ENCODE data around the gene ZNF292. TPM values are rescaled to one million over a fixed set of nuclear protein-coding genes. Genes with fewer than 3 reads are reported as not detected.
"Not testable (repeated sequence)": the region's sequence is repeated elsewhere in the genome, so short reads cannot be mapped to it uniquely, and the experiment has no call there.

ZNF292 gene
- total RNA-seq, 1 experiment from 2014 or later, result 44.6 TPM

DNA sequence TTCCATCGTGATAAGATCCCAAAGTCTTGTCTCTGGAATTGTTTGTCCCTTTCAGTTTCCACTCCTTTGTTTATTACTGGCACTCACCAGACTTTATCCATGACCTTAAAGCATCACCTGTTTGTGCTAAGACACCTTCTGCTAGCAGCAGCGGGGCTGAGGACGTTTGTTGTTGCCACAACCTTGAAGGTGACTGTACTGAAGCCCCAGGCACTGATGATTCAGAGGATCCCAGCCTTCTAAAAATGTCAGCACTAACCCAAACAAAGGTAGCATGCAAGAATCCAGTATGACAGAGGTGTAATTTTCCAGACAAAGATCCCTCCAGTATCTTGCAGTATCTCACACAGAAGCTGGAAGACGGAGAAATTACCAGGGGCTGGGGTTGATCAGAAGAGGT, 138.2 kb downstream of the ZNF292 start:
- intact Hi-C loops (cut with micrococcal nuclease; ENCODE audit: unreplicated experiment), result no loop called here
- no peak overlapping the region for H3K27ac Mint-ChIP-seq (ENCODE audit: unreplicated experiment)
- TF ChIP-seq, protein P1, sequence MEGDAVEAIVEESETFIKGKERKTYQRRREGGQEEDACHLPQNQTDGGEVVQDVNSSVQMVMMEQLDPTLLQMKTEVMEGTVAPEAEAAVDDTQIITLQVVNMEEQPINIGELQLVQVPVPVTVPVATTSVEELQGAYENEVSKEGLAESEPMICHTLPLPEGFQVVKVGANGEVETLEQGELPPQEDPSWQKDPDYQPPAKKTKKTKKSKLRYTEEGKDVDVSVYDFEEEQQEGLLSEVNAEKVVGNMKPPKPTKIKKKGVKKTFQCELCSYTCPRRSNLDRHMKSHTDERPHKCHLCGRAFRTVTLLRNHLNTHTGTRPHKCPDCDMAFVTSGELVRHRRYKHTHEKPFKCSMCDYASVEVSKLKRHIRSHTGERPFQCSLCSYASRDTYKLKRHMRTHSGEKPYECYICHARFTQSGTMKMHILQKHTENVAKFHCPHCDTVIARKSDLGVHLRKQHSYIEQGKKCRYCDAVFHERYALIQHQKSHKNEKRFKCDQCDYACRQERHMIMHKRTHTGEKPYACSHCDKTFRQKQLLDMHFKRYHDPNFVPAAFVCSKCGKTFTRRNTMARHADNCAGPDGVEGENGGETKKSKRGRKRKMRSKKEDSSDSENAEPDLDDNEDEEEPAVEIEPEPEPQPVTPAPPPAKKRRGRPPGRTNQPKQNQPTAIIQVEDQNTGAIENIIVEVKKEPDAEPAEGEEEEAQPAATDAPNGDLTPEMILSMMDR (IDR thresholded peaks at IDR 0.05; ENCODE audit: unreplicated experiment), result no peak
- CTCF ChIA-PET, result no interaction called here
- H3K27me3 Mint-ChIP-seq (ENCODE audit: unreplicated experiment), result peaks cover 16% of the 10 kb centered on the region
- H3K4me1 Mint-ChIP-seq (ENCODE audit: low read depth, unreplicated experiment), result peaks cover 6% of the 10 kb centered on the region
- no peak overlapping the region for H3K4me3 Mint-ChIP-seq (ENCODE audit: low read depth, unreplicated experiment)
- no peak for DNase-seq
- H3K9me3 Mint-ChIP-seq (ENCODE audit: low read depth, unreplicated experiment), result no peaks in the 10 kb centered on the region
- BruUV-seq (replicated peaks), result no TSS peak
- H3K36me3 Mint-ChIP-seq (ENCODE audit: insufficient read depth, unreplicated experiment), result no peaks in the 10 kb centered on the region

DNA sequence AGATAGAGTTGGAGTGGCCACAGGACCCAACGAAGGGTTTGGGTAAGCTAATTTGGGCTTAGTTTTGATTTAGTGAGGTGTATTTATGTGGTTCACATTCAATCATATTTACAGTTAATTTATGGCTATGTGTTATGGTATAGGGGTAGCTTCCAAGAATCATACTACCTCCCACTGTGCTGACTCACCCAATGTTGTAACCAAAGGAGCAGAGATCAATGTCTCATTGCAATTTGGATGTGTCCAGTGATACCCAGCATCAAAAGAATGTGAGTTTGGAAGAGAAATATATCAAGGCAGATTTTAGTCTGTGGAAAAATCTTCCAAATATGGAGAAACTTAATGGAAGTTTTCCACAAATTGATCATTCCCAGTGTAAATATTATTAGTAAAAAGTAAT, 141.8 kb downstream of the ZNF292 start:
- BruUV-seq (replicated peaks), result no TSS peak
- TF ChIP-seq, protein P1 (IDR thresholded peaks at IDR 0.05; ENCODE audit: unreplicated experiment), result no peak
- CTCF ChIA-PET, result no interaction called here
- Mint-ChIP-seq H3K4me1 (ENCODE audit: low read depth, unreplicated experiment) (no peaks in the 10 kb centered on the region), H3K4me3 (ENCODE audit: low read depth, unreplicated experiment) (no peak overlapping the region), H3K36me3 (ENCODE audit: insufficient read depth, unreplicated experiment) (no peaks in the 10 kb centered on the region), H3K9me3 (ENCODE audit: low read depth, unreplicated experiment) (no peaks in the 10 kb centered on the region), H3K27me3 (ENCODE audit: unreplicated experiment) (peaks cover 37% of the 10 kb centered on the region), H3K27ac (ENCODE audit: unreplicated experiment) (no peak overlapping the region)
- intact Hi-C loops (cut with micrococcal nuclease; ENCODE audit: unreplicated experiment), result no loop called here
- no peak for DNase-seq

DNA sequence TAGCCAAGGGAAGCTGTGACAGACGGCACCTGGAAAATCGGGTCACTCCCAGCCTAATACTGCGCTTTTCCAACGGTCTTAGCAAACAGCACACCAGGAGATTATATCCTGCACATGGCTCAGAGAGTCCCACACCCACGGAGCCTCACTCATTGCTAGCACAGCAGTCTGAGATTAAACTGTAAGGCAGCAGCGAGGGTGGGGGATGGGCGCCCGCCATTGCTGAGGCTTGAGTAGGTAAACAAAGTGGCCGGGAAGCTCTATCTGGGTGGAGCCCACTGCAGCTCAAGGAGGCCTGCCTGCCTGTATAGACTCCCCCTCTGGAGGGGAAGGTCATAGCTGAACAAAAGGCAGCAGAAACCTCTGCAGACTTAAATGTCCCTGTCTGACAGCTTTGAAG, 145.9 kb downstream of the ZNF292 start:
- H3K4me1 Mint-ChIP-seq (ENCODE audit: low read depth, unreplicated experiment); intact Hi-C loops (cut with micrococcal nuclease; ENCODE audit: unreplicated experiment); BruUV-seq (replicated peaks); H3K4me3 Mint-ChIP-seq (ENCODE audit: low read depth, unreplicated experiment); H3K36me3 Mint-ChIP-seq (ENCODE audit: insufficient read depth, unreplicated experiment); H3K27ac Mint-ChIP-seq (ENCODE audit: unreplicated experiment); CTCF ChIA-PET; H3K9me3 Mint-ChIP-seq (ENCODE audit: low read depth, unreplicated experiment); DNase-seq: not testable (repeated sequence)
- H3K27me3 Mint-ChIP-seq (ENCODE audit: unreplicated experiment), result peaks cover 53% of the 10 kb centered on the region

DNA sequence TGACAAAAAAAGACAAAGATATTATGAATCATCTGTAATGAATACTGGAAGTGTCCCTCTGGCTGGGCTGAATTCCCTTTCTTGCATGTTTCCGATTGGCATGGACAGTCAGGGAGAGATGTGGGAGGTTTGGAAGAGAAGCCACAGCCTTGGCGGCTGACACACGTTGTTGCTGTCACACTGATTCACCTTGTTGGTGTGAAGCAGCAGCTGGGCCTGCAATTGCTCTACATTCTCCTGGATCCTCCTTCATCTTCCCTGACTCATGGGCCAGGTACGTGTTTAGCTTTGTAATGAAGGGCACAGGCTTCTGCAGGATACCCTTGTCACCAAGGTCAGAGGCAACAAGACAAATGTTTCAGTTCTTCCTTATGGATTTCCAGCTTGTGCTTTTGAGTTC, 153.6 kb downstream of the ZNF292 start:
- no peak for DNase-seq
- Mint-ChIP-seq H3K4me1 (ENCODE audit: low read depth, unreplicated experiment) (no peaks in the 10 kb centered on the region), H3K4me3 (ENCODE audit: low read depth, unreplicated experiment) (no peak overlapping the region), H3K9me3 (ENCODE audit: low read depth, unreplicated experiment) (no peaks in the 10 kb centered on the region), H3K27me3 (ENCODE audit: unreplicated experiment) (peaks cover 33% of the 10 kb centered on the region), H3K36me3 (ENCODE audit: insufficient read depth, unreplicated experiment) (no peaks in the 10 kb centered on the region), H3K27ac (ENCODE audit: unreplicated experiment) (no peak overlapping the region)
- CTCF ChIA-PET, result interaction anchor here (0.6 kb wide), 1 partner anchor 336 kb away, joined by 3 read pairs; no protein-coding TSS in a partner anchor
- intact Hi-C loops (cut with micrococcal nuclease; ENCODE audit: unreplicated experiment), result no loop called here
- BruUV-seq (replicated peaks), result no TSS peak
- TF ChIP-seq, protein P1 (IDR thresholded peaks at IDR 0.05; ENCODE audit: unreplicated experiment), result no peak

DNA sequence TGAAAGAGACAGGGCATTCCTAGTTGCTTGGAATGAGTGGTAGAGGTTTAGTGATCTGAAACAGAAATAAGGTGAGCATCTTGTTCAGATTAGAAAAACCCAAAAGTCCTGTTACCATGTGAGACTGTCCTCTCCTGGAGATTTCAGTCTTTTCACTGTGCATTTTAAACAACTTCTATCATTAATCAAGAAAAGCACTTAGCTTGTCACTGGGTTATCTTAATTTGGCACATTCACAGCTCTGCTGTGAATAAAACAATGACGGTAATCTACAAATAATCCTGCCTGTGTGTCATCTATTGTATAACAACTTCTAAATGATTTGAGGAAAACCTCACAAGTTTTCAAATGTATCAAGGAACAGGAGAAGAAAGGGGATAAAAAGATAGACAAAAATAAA, 157.5 kb downstream of the ZNF292 start:
- peaks cover 65% of the 10 kb centered on the region for H3K27me3 Mint-ChIP-seq (ENCODE audit: unreplicated experiment)
- intact Hi-C loops (cut with micrococcal nuclease; ENCODE audit: unreplicated experiment), result no loop called here
- no peak overlapping the region for H3K27ac Mint-ChIP-seq (ENCODE audit: unreplicated experiment)
- CTCF ChIA-PET, result no interaction called here
- H3K4me1 Mint-ChIP-seq (ENCODE audit: low read depth, unreplicated experiment), result no peaks in the 10 kb centered on the region
- no peaks in the 10 kb centered on the region for H3K9me3 Mint-ChIP-seq (ENCODE audit: low read depth, unreplicated experiment)
- no peak for DNase-seq
- no TSS peak for BruUV-seq (replicated peaks)
- H3K36me3 Mint-ChIP-seq (ENCODE audit: insufficient read depth, unreplicated experiment), result no peaks in the 10 kb centered on the region
- H3K4me3 Mint-ChIP-seq (ENCODE audit: low read depth, unreplicated experiment), result no peak overlapping the region
- TF ChIP-seq, protein P1 (IDR thresholded peaks at IDR 0.05; ENCODE audit: unreplicated experiment), result no peak

Other genes starting within 250 kb of the ZNF292 start
- gene HTR1E, start 218.0 kb upstream of the ZNF292 start, total RNA-seq (2022), result not detected in 2 replicates
- gene CGA, start 60.5 kb upstream of the ZNF292 start, total RNA-seq (2022), result not detected in 2 replicates
- 15.1 and 19.0 TPM in 2 replicates for gene SMIM8, start 167.0 kb downstream of the ZNF292 start, total RNA-seq (2022)
- gene GJB7, start 173.7 kb downstream of the ZNF292 start, total RNA-seq (2022), result 0.47 TPM in 1 of 2 replicates, not detected in the other
- 5.9 TPM in 2 replicates for gene C6orf163, start 189.2 kb downstream of the ZNF292 start, total RNA-seq (2022)

All from Calu3 (cell line).